HG02973 (cell line): ENCODE data around the gene C2orf92.

Source experiments
- ATAC-seq: cut with Tn5 transposase; IDR thresholded peaks from one replicate; pipeline ENCODE4 v1.9.1; 2021; ENCODE audit warnings: moderate library complexity; ENCODE audit not compliant: unreplicated experiment

C2orf92 gene

DNA sequence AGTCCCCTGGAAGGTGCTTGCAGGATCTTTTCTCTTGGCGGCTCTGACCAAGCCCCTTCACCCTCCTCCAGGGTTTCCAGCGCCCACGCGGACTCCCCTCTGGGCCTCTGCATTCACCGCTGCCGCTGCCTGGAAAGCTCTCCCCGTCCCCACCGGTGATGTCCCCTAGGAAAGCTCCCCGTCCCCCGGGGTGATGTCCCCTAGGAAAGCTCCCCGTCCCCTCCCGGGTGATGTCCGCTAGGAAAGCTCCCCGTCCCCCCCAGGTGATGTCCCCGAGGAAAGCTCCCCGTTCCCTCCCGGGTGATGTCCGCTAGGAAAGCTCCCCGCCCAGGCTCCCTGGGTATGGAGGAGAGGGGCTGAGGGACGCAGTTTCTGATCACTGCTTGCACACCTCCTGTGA is 71.7 kb downstream of the C2orf92 start:
- ATAC-seq: no peak

DNA sequence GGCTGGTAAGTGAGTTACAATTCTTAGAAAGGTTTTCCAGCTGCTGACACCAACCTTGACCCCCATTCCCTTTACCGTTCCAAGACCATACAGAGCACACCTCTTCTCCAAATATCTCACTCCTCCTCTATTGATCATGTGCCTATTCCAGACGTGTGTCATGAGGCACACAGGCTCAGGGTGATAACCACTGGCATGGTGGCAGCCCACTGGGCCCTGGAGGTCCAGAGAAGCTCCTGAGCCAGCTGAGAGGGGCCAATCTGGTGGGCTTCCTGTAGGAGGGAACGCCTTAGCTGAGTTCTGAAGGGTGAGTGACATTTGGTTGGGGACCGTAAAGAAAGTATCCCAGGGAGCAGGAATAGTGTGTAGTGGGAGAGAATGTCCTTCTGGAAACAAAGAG is 72.2 kb downstream of the C2orf92 start:
- ATAC-seq: no peak

DNA sequence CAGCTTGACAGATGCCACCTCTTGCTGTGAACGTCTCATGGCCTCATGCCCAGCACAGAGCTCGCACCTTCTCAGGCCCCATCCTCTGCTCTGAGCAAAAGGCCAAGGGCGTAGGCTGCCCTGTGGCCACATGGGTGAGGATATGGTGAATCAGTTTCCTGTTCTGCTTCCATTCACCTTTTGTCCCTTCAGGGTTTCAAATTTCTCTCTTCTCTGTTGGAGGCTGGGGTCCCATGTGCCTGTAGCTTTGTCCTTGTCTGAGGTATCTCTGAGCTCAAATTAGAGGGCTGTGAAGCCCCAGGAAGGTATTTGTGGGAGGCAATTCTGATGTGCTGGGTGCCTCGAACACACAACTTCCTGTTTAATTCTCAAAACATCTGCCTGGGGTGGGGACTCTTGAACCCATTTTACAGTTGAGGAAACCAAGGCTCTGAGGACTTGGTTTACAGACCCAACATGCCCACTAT is 72.9 kb downstream of the C2orf92 start:
- ATAC-seq: no peak

GRCh38 chr2:97743913-97744312 is 74.4 kb downstream of the C2orf92 start:
- ATAC-seq: no peak

DNA sequence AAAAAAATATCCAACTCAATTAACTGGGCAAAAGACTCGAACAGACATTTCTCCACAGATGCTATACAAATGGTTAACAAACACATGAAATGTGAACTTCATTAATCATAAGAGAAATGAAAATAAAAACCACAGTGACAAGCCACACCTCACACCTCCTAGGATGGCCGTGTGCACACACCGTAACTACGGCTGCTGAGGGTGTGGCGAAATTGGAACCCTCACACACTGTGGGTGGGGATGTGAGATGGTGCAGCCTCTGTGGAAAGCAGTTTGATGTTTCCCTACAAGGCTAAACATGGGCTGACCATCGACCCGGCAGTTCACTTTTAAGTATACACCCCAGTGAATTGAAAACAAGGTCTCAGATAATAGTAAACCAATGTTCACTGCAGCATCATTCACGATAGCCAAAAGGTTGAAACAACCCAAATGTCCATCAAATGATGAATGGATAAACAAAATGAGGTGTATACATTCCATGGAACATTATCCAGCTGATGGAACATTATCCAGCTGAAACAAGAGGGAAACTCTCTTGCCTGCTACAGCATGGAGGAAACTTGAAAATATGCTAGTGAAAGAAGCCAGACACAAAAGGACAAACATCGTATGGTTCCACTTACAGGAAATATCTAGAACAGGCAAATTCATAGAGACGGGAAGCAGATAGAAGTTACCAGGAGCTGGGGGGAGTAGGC is 76.1 kb downstream of the C2orf92 start:
- no peak for ATAC-seq

DNA sequence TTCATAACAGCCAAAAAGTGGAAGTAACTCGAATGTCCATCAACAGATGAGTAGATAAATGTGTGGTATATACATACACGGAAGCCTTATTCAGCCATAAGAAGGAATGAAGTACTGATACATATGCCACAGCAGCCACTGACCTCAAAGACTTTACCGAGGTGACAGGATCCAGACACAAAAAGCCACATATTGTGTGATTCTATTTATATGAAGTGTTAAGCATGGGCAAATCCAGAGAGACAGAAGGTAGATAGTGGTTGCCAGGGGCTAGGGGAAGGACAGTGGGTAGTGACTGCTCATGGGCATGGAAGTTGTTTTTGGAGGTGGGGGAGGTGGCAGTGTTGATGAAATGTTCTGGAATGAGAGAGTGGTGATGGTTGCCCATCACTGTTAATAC is 77.8 kb downstream of the C2orf92 start:
- ATAC-seq: no peak

- ATAC-seq: no peak
These were observed 78.2 kb downstream of the C2orf92 start for GRCh38 chr2:97747716-97748115.

- no peak for ATAC-seq
These were observed 80.1 kb downstream of the C2orf92 start for GRCh38 chr2:97749581-97749980.

- ATAC-seq: no peak
These were observed 80.5 kb downstream of the C2orf92 start for GRCh38 chr2:97750017-97750416.

DNA sequence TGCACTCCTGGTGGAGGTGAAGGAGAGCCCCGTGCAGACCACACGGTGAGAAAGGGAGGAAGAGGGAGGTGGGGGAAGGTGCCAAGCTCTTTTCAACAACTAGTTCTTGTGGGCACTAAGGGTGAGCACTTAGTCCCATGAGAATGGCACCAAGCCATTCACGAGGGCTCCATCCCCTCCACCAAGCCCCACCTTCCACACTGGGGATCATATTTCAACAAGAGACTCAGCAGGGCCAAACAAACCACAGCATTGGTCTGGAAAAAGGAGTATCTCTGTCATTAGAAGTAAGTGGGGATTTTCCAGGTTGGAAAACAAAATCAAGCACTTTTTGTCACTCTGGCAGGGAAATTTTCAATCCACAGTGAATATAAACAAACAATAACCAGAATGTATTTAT is 82.2 kb downstream of the C2orf92 start:
- ATAC-seq: no peak
